GM23338 (cell line): Measurements from ENCODE around the gene FASTKD1. TPM values are rescaled to one million over a fixed set of nuclear protein-coding genes. Genes with fewer than 3 reads are reported as not detected.
A peak's percentile ranks its signal among the peaks of the same experiment; 100 is the strongest.
"Not testable (repeated sequence)": the region's sequence is repeated elsewhere in the genome, so short reads cannot be mapped to it uniquely, and the experiment has no call there.

ENCODE experiments used
- ATAC-seq: fragments of 200-7000 bp; cut with Tn5 transposase; 3 replicates; pipeline ENCODE4 v1.9.1; 2020
- DNase-seq: peaks from one replicate; pipeline ENCODE4 v3.0.0-alpha.2; 2015; ENCODE audit warnings: low spot score
- H2AFZ ChIP-seq: fragments of 200-600 bp; sonication (generic); 2 replicates; pipeline ENCODE4 v1.8.0; 2016; ENCODE audit warnings: antibody characterized with exemption, mild to moderate bottlenecking, moderate library complexity
- H3F3A ChIP-seq: fragments of 200-600 bp; sonication (generic); replicated peaks from 2 replicates; pipeline ENCODE4 v1.8.0; 2017; ENCODE audit warnings: antibody characterized with exemption, mixed run types, low read depth
- H3K27ac ChIP-seq: fragments of 200-600 bp; sonication (generic); 2 replicates; pipeline ENCODE4 v1.6.1; 2016; ENCODE audit warnings: low read depth
- H3K27me3 ChIP-seq: fragments of 200-600 bp; sonication (generic); 2 replicates; pipeline ENCODE4 v1.8.0; 2016; ENCODE audit warnings: mild to moderate bottlenecking, mixed run types, moderate library complexity; ENCODE audit not compliant: insufficient read depth
- H3K36me3 ChIP-seq: fragments of 200-600 bp; sonication (generic); 2 replicates; pipeline ENCODE4 v1.8.0; 2016; ENCODE audit warnings: mild to moderate bottlenecking; ENCODE audit not compliant: insufficient read depth
- H3K4me1 ChIP-seq: fragments of 200-600 bp; sonication (generic); 2 replicates; pipeline ENCODE4 v1.8.0; 2016; ENCODE audit warnings: mild to moderate bottlenecking, moderate library complexity; ENCODE audit not compliant: insufficient read depth
- H3K4me2 ChIP-seq: fragments of 200-600 bp; sonication (generic); 2 replicates; pipeline ENCODE4 v1.7.1; 2017; ENCODE audit warnings: mixed run types
- H3K4me3 ChIP-seq: fragments of 200-600 bp; sonication (generic); 2 replicates; pipeline ENCODE4 v1.6.1; 2016; ENCODE audit warnings: mixed run types
- H3K79me2 ChIP-seq: fragments of 200-600 bp; sonication (generic); replicated peaks from 2 replicates; pipeline ENCODE4 v1.8.0; 2017; ENCODE audit warnings: mild to moderate bottlenecking; ENCODE audit not compliant: insufficient read depth
- H3K9me2 ChIP-seq: fragments of 200-600 bp; sonication (generic); 2 replicates; pipeline ENCODE4 v1.8.0; 2017; ENCODE audit not compliant: insufficient read depth
- H4K20me1 ChIP-seq: fragments of 200-600 bp; sonication (generic); replicated peaks from 2 replicates; pipeline ENCODE4 v1.8.0; 2017; ENCODE audit warnings: mild to moderate bottlenecking; ENCODE audit not compliant: insufficient read depth
- H3K27ac Mint-ChIP-seq: 2 replicates; pipeline ENCODE4 v1.8.0; 2020; ENCODE audit warnings: inconsistent platforms, mild to moderate bottlenecking, moderate library complexity, mixed read lengths
- H3K27me3 Mint-ChIP-seq: 3 replicates; pipeline ENCODE4 v1.8.0; 2022; ENCODE audit warnings: low read depth, mild to moderate bottlenecking, moderate library complexity, mixed read lengths, inconsistent platforms; ENCODE audit not compliant: insufficient read depth, poor library complexity
- H3K36me3 Mint-ChIP-seq: 3 replicates; pipeline ENCODE4 v1.8.0; 2021; ENCODE audit warnings: low read depth, mild to moderate bottlenecking, inconsistent platforms, moderate library complexity, mixed read lengths
- H3K4me1 Mint-ChIP-seq: 3 replicates; pipeline ENCODE4 v1.8.0; 2020; ENCODE audit warnings: mild to moderate bottlenecking, inconsistent platforms, mixed read lengths
- H3K4me3 Mint-ChIP-seq: 3 replicates; pipeline ENCODE4 v1.8.0; 2021; ENCODE audit warnings: moderate library complexity, mild to moderate bottlenecking, inconsistent platforms, mixed read lengths
- H3K9me3 Mint-ChIP-seq: 3 replicates; pipeline ENCODE4 v1.8.0; 2020; ENCODE audit warnings: moderate library complexity, mild to moderate bottlenecking, inconsistent platforms, mixed read lengths
- CTCF ChIP-seq, 2 experiments: fragments of 200-600 bp in 1 of 2; sonication (generic) in 1 of 2; conservative IDR thresholded peaks; 2 replicates each; pipeline versions ENCODE4 v1.5.1 to v1.6.1; 2016 to 2017; ENCODE audit warnings: antibody characterized with exemption in 2 of 2, low read depth in 2 of 2, mild to moderate bottlenecking in 2 of 2, moderate library complexity in 1 of 2
- ETS1 ChIP-seq: IDR thresholded peaks from 2 replicates; pipeline ENCODE4 v1.6.1; 2016; ENCODE audit warnings: antibody characterized with exemption
- EZH2 ChIP-seq: fragments of 200-600 bp; sonication (generic); IDR thresholded peaks from one replicate; pipeline ENCODE4 v1.8.0; 2017; ENCODE audit warnings: antibody characterized with exemption, mild to moderate bottlenecking, low read depth; ENCODE audit not compliant: unreplicated experiment
- EZH2phosphoT487 ChIP-seq: fragments of 200-600 bp; sonication (generic); IDR thresholded peaks from one replicate; pipeline ENCODE4 v1.8.1; 2018; ENCODE audit warnings: antibody characterized with exemption; ENCODE audit not compliant: unreplicated experiment
- JUNB ChIP-seq: IDR thresholded peaks from one replicate; pipeline ENCODE4 v1.6.1; 2016; ENCODE audit warnings: antibody characterized with exemption; ENCODE audit not compliant: unreplicated experiment
- NANOG ChIP-seq: IDR thresholded peaks from 2 replicates; pipeline ENCODE4 v1.6.1; 2016; ENCODE audit warnings: antibody characterized with exemption, borderline replicate concordance
- POLR2AphosphoS5 ChIP-seq: IDR thresholded peaks from 2 replicates; pipeline ENCODE4 v1.6.1; 2016; ENCODE audit warnings: antibody characterized with exemption, low read depth
- REST ChIP-seq: IDR thresholded peaks from one replicate; pipeline ENCODE4 v1.6.1; 2018; ENCODE audit warnings: antibody characterized with exemption; ENCODE audit not compliant: unreplicated experiment
- STAT1 ChIP-seq: IDR thresholded peaks from one replicate; pipeline ENCODE4 v1.6.1; 2016; ENCODE audit warnings: antibody characterized with exemption; ENCODE audit not compliant: unreplicated experiment
- ZNF114 ChIP-seq: fragments of 250-450 bp; sonication (Bioruptor Pico); IDR thresholded peaks from 2 replicates; pipeline ENCODE4 v1.5.0; 2020; ENCODE audit warnings: mild to moderate bottlenecking, moderate library complexity
- ZNF331 ChIP-seq: fragments of 250-450 bp; sonication (Bioruptor Pico); IDR thresholded peaks from 2 replicates; pipeline ENCODE4 v1.5.0; 2020; ENCODE audit warnings: low read depth, mild to moderate bottlenecking, moderate library complexity
- polyA plus RNA-seq: library from polyadenylated mRNA; unstranded; fragments of >200 nt; fragmentation: Nextera tagmentation; extraction: Ambion mirVana; gene quantifications from 2 replicates; pipeline ENCODE4 v1.2.1, GENCODE V29; 2016
- total RNA-seq: library from RNA; depleted of rRNA; stranded (reverse); fragments of >200 nt; shearing (Covaris generic); gene quantifications from 2 replicates; pipeline ENCODE4 v1.2.3, GENCODE V29; 2014

The FASTKD1 gene
- total and polyA plus RNA-seq, 2 experiments from 2014 or later: 49.0 to 53.3 TPM

- no peak for TF ChIP-seq EZH2phosphoT487
These were observed 5.4 kb upstream of the FASTKD1 start (continued) for GRCh38 chr2:169579044-169579443.

GRCh38 chr2:169575264-169575663 lies 1.6 kb upstream of the FASTKD1 start:
- H3K4me3 ChIP-seq, H3F3A ChIP-seq, H3K27ac Mint-ChIP-seq, H3K9me2 ChIP-seq, H3K4me1 ChIP-seq, H3K4me1 Mint-ChIP-seq, H3K36me3 Mint-ChIP-seq, H3K27me3 ChIP-seq, H3K4me2 ChIP-seq, H2AFZ ChIP-seq, ATAC-seq, H3K27me3 Mint-ChIP-seq, H3K27ac ChIP-seq, H3K36me3 ChIP-seq, H4K20me1 ChIP-seq, H3K4me3 Mint-ChIP-seq, DNase-seq: not testable (repeated sequence)
- peaks cover 18% of the 10 kb centered on the region for H3K9me3 Mint-ChIP-seq
- peaks cover 29% of the 10 kb centered on the region for H3K79me2 ChIP-seq

GRCh38 chr2:169574539-169574938 lies 874 bp upstream of the FASTKD1 start:
- H3K27ac ChIP-seq, DNase-seq, H3K4me3 Mint-ChIP-seq, H3K27me3 ChIP-seq, H3K4me1 ChIP-seq, H3K36me3 Mint-ChIP-seq, H3K4me3 ChIP-seq, H3K4me1 Mint-ChIP-seq, H4K20me1 ChIP-seq, H3K27ac Mint-ChIP-seq, H2AFZ ChIP-seq, H3K9me2 ChIP-seq, H3K27me3 Mint-ChIP-seq, H3K36me3 ChIP-seq, H3F3A ChIP-seq, ATAC-seq, H3K4me2 ChIP-seq: not testable (repeated sequence)
- H3K79me2 ChIP-seq: peaks cover 36% of the 10 kb centered on the region
- peaks cover 18% of the 10 kb centered on the region for H3K9me3 Mint-ChIP-seq

GRCh38 chr2:169573974-169574299 lies 272 bp upstream of the FASTKD1 start:
- Histone ChIP-seq H3K4me3 (no peak overlapping the region), H3K27me3 (no peaks in the 10 kb centered on the region), H3K27ac (no peak overlapping the region), H3K4me2 (no peak overlapping the region), H3F3A (no peaks in the 10 kb centered on the region), H3K79me2 (peaks cover 42% of the 10 kb centered on the region), H3K9me2 (no peaks in the 10 kb centered on the region), H2AFZ (no peak overlapping the region), H3K4me1 (no peaks in the 10 kb centered on the region), H4K20me1 (peaks cover 6% of the 10 kb centered on the region; the same call in 1 of the 2 replicates), H3K36me3 (no peaks in the 10 kb centered on the region)
- Mint-ChIP-seq H3K9me3 (peaks cover 18% of the 10 kb centered on the region), H3K27ac (no peak overlapping the region), H3K36me3 (peaks cover 7% of the 10 kb centered on the region; the same call in 1 of the 3 replicates), H3K4me1 (peaks cover 5% of the 10 kb centered on the region; the same call in 2 of the 3 replicates), H3K4me3 (peak overlapping the region; percentile 98), H3K27me3 (peaks cover 6% of the 10 kb centered on the region)
- ATAC-seq (no peak), DNase-seq (no peak)
- TF ChIP-seq CTCF (conservative IDR thresholded peaks at IDR 0.05; ENCODE audit: low read depth in 2 of 2) (no peak), ETS1 (no peak), REST (no peak), NANOG (no peak), EZH2phosphoT487 (no peak), POLR2AphosphoS5 (no peak), EZH2 (no peak), JUNB (no peak), STAT1 (no peak), ZNF114 (CRISPR knock-in tag) (no peak), ZNF331 (CRISPR knock-in tag) (no peak)
